GM18505 (cell line): ENCODE data around the gene RNF7.
"Not testable (repeated sequence)": the region's sequence is repeated elsewhere in the genome, so short reads cannot be mapped to it uniquely, and the experiment has no call there.

Experiments
- ATAC-seq: cut with Tn5 transposase; IDR thresholded peaks from one replicate; pipeline ENCODE4 v1.9.1; 2021; ENCODE audit not compliant: unreplicated experiment
- POLR2A ChIP-seq: IDR thresholded peaks from 4 replicates; pipeline ENCODE4 v1.6.1; 2011; ENCODE audit warnings: borderline replicate concordance; ENCODE audit not compliant: insufficient read depth, insufficient read length; ENCODE audit errors: extremely low read depth

The RNF7 gene

DNA sequence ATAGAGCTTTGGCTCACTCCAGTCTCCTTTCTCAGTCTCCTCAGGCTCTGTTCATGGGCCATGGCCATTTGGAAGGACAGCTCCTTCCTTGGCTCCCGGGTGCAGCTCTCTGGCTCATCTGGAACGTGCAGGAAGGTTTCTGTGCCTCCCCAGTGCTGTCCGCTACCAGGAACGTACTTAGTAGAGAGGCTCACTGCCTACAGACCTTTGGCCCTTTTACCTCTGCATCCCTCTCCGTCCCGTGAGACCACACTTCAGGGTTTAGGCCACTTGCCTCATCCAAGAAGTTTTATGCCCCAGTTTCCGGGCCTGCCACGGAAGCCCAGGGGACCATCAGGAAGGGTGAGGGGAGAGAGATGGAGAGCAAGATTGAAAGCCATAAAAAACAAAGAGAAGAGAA, 46.0 kb downstream of the RNF7 start:
- ATAC-seq = no peak
- TF ChIP-seq POLR2A = no peak

DNA sequence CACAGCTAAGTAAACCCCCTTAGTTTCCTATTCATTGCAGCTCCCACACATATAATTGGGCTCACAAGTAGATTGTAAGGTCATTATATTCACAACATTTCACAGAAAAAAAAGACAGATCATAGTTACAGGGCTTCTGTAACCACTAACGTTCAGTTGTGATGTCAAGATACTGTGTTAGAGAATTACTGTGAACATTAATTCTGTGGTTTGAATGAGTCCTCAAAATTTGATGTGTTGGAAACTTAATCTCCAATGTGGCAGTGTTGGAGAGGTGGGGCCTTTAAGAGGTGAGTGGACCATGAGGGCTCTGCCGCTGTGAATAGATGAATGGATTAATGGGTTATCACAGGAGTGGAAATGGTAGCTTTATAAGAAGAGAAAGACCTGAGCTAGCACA, 46.4 kb downstream of the RNF7 start:
- no peak for TF ChIP-seq POLR2A
- ATAC-seq = no peak

DNA sequence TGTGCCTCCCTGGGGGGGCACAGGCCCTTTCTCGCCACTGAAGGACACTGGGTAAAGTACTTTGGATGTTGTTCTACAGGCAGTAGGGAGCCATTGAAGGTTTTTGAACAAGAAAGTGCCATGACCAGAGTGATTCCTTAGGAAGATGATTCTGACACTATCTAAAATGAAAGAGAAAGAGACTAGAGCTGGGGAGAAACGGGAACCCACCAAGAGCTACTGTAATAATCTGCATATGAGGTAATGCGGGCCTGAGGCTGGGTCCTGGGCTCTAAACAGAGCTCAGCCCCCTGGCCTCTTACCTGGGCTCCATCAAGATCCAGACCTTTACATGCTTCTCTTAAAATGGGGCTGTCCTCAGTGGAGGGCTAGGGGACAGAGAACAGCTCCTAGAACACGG, 50.1 kb downstream of the RNF7 start:
- ATAC-seq = no peak
- TF ChIP-seq POLR2A = no peak

DNA sequence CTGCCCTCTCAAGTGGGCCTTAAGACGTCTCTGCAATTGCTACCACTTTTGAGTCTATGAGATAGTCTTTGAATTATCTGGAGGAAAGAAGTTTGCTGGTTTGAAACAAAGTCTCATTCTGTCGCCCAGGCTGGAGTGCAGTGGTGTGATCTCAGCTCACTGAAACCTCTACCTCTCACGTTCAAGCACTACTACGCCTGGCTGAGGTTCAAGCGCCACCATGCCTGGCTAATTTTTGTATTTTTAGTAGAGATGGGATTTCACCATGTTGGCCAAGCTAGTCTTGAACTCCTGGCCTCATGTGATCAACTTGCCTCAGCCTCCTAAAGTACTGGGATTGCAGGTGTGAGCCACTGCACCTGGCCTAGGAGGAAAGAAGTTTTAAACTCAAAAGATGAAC, 50.7 kb downstream of the RNF7 start:
- not testable (repeated sequence) for ATAC-seq

DNA sequence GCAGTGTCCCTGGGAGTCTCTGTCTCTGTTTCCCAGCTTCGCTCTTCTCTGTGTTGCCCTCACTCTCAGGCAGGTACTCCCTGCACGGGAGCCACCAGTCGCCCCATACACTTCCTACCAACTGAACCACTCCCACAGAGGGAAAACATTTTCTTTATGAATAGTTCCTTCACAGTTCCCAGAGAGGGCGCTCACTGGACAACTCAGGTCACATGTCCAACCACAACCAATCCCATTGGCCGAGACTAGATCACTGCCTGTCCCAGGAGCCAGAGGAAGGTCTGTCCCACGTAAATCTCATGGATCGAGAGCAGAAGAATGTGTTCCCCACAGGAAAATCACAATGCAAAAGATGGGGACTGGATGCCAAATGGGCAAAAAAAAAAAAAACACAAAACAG, 51.2 kb downstream of the RNF7 start:
- TF ChIP-seq POLR2A = no peak
- no peak for ATAC-seq

DNA sequence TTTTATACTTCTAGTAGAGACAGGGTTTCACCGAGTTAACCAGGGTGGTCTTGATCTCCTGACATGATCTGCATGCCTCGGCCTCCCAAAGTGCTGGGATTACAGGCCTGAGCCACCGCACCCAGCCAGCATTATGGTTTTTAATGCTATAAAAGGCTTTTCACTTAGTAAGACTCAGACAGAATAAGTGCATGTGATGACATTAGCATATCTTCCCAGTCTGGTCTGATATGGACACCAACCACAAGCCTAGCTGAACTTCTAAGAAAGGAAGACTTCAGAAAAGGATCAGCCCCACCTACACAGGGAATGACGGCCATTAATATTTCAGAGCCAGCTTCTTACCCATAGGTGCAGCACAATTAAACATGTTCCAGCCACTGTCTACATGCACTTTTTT, 52.1 kb downstream of the RNF7 start:
- ATAC-seq = no peak
- no peak for TF ChIP-seq POLR2A

DNA sequence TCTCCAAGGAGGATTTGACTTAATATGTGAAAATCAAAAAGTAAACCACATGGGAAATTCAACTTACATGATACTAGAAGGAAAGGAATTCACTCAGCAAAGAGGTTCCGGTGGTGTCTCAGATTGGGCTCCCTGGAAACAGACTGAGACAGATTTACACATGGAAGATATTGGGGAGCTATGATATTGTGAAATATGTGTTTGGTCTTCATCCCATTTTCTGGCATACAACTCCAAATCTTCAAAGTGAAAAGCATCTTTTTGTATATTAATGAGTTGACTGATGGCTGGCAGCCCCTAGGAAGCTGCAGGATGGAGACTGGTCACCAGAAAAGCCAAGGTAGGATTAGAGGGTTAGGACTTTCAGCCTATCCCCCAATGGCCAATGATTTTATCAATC, 54.4 kb downstream of the RNF7 start:
- no peak for ATAC-seq
- no peak for TF ChIP-seq POLR2A

DNA sequence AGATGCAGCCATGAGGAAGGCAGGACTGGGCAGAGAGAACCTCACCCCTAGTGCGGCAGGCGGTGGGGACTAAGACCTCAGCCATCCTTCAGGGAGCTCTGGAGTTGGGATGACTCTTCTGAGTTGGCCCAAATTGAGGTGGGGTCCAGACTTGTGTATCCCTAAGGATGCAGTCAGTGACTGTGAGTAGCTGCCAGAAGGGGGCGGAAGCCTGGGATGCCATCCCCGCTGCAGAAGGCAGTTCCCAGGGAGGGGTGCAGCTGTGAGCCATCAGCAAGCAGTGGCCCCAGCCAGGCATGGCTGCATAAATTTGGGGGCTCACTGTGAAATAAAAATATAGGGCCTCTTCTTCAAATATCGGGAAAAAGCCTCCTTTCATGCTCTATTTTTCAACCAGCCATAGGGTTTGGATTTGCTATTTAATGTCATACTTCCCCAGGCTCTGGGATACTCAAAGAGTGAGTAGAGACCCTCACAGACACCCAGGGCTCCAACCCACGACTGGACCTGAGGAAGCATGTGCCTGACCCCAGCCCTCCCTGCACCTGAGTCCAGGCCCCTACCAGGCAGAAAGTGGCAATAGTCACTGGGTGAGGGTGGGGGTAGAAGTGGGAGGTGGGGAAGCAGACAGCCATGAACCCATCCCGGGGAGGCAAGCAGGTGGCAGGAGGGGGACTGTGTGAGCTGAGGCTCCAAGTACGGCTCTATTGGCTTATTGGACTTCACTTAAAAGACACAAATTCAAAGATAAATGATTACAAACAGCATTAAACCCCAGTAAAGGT, 55.6 kb downstream of the RNF7 start:
- no peak for ATAC-seq
- TF ChIP-seq POLR2A = no peak

DNA sequence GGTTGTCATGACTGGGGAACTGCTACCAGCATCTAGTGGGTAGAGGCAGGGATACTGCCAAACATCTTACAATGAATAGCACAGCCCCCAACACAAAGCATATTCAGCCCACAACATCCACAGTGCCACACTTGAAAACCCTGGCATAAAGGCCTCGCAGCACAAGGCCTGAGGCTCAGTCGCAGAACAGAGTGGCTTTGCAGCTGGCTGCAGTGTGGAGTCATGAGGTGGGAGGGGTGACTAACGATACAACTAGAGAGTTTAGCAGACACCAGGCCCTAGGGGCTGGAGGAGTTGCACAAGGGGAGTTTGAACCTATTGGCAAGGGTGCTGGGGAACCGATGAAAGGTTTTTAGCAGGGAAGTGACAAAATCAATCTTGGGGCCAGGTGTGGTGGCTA, 57.2 kb downstream of the RNF7 start:
- no peak for TF ChIP-seq POLR2A

DNA sequence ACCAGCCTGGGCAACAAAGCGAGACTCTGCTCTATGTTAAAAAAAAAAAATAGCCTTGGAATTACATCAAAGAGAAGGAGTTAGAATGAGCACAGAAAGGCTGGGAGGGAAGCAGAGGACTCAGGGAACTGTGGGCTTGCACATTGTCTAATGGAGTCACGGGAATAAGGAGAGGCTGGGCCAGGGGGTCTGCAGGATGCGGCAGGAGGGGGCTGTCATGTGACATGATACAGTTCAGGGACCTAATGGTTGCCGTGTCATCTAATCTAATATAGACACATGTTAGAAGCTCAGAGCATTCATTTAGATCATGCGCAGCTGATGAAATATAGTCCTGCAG, 57.6 kb downstream of the RNF7 start:
- TF ChIP-seq POLR2A = no peak
- no peak for ATAC-seq

More for the DNA sequence above, 57.2 kb downstream of the RNF7 start:
- ATAC-seq = no peak

DNA sequence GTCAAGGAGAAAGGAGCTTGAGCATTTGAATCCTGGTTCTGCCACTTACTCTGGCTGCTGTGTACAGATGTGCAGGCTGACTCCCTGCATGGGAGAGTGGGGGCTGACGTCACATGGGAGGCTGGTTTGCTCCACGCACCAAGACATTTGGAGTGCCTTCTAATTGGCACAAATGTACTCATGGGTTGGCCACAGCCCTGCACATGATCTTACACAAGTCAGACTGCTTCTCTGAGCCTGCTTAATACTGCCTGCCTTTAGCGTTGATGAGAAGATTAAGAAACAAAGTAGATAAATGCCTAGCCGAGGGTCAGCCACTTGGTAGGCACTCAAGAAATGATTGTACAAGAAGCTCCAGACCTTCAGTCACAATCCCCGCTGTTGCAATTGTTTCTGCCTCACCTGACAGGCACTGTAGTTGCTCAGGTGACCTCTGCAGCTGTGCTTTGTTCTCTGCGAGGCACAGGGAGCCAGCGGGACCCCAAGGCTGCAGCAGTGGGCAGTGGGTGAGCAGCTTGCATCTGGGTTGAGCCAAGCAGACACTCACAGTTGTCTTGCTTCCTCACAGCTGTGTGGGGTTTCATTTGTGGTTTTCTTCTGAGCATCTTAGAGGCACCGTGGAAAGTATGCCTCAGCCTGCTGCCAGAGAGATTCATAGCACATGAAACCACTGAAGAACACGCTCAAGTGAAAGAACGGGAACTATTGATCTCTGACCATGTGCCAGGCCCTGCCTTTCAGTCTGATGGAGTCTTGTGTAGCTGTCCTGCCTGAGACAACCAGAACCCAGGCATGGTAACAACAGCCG, 58.2 kb downstream of the RNF7 start:
- peak; percentile 94 for ATAC-seq
- TF ChIP-seq POLR2A = peak; percentile 12
